Measurements from ENCODE around the gene RHOF. TPM values are rescaled to one million over a fixed set of nuclear protein-coding genes. Genes with fewer than 3 reads are reported as not detected.

The RHOF gene
- total RNA-seq, 3 donors from 2014 or later = 45.5 to 86.7 (median 83.2) TPM

DNA sequence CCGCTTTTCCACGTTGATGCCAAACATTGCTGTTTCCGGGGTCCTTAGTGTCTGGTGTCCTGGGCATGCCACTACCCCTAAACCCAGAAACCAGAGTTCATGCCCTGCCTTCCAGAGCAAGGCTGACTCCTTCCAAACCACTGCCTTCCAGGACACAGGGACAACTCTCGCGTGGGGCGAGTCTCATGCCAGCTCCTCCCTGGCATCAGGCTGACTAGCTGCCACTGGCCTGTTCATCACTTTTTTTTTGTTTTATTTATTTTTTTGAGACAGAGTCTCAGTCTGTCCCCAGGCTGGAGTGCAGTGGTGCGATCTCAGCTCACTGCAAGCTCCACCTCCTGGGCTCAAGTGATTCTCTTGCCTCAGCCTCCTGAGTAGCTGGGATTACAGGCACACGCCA, 15.1 kb upstream of the RHOF start:
- TF ChIP-seq, protein P1, sequence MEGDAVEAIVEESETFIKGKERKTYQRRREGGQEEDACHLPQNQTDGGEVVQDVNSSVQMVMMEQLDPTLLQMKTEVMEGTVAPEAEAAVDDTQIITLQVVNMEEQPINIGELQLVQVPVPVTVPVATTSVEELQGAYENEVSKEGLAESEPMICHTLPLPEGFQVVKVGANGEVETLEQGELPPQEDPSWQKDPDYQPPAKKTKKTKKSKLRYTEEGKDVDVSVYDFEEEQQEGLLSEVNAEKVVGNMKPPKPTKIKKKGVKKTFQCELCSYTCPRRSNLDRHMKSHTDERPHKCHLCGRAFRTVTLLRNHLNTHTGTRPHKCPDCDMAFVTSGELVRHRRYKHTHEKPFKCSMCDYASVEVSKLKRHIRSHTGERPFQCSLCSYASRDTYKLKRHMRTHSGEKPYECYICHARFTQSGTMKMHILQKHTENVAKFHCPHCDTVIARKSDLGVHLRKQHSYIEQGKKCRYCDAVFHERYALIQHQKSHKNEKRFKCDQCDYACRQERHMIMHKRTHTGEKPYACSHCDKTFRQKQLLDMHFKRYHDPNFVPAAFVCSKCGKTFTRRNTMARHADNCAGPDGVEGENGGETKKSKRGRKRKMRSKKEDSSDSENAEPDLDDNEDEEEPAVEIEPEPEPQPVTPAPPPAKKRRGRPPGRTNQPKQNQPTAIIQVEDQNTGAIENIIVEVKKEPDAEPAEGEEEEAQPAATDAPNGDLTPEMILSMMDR (IDR thresholded peaks at IDR 0.05) = no peak
- no peak overlapping the region for H3K4me3 ChIP-seq
- no peaks in the 10 kb centered on the region for H3K36me3 ChIP-seq (ENCODE audit: low read depth)
- DNase-seq = no peak
- no peak for ATAC-seq
- intact Hi-C loops (cut with DNase I, micrococcal nuclease) = no loop called here
- H3K4me1 ChIP-seq (ENCODE audit: low read depth) = peaks cover 44% of the 10 kb centered on the region
- H3K9me3 ChIP-seq = no peaks in the 10 kb centered on the region

DNA sequence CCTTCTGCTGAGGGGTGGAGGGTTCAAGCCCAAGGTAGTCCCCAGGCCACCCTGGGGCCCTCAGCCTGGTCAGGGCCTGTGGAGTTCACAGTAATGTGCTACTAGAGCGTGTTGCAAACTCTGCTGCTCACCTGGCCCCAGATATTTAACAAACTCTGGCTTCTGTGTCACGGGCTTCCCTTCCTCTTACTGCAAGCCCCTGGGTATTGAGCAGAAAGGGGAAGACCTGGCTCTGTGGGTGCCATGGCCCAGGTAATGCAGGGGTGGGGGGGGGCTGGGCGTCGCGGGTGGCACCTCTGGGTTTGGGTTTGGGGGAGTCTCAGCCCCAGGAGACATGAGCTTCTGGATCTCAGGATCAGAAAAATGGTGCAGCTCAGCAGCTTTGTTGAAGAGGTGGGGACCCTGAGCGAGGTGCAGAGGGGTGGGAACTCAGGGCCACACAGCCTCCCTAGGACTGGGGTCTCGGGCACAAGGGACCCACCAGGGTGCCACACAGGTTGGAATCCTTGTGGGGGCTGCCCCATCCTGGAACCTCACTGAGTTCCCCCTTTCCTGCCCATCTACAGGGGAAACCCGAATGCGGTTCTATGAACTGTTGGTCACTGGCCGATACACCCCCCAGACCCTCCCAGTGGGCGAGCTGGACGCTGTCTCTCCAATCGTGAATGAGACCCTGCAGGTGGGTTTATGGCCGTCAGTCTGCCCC, 14.3 kb upstream of the RHOF start:
- DNase-seq = peak in 2 of 3 donors; percentile 18 to 50
- ATAC-seq = no peak
- Histone ChIP-seq H3K9me3 (no peaks in the 10 kb centered on the region), H3K4me1 (ENCODE audit: low read depth) (peaks cover 36% of the 10 kb centered on the region), H3K4me3 (no peak overlapping the region), H3K36me3 (ENCODE audit: low read depth) (no peaks in the 10 kb centered on the region)
- TF ChIP-seq, protein P1 (IDR thresholded peaks at IDR 0.05) = no peak
- intact Hi-C loops (cut with DNase I, micrococcal nuclease) = no loop called here

DNA sequence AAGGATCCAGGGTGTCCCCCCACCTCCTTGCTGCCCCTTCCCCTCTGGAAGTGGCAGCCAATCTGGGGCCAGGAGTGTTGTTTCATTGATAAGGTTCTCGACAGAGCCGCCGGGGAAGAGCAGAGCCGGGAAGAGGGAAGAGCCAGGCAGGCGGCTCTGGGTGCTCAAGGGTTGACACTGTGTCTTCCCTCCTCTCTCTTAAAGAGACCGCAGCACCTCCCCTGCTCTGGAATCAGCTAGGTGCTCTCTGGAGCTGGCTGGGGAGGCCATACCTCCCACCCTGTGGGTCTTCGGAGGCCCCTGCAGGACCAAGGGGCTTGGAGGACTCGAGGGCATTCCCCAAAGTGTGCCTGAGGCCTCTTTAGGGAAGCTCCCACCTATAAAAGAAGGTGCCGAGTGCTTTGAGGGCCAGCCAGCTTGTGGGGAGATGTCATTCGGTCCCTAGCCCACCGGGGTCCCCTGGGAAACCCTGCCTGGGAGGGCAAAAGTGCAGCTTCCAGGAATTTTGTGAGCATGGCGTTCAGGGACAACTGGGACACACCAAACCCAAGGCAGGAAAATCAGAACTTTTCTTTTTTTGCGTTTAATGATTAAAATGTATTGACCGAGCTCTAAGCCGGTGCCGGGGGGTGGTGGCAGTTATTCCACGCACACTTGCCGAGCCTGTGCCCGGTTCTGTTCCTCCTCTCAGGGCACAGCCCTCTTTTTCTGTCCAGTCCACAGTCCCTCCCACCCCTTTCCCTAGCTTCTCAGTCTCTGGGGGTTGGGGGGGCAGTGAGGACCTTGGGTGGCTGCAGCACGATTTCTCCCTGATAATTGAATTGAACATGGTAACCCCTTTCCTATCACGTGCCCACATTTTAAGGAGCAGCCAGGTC, 13.3 kb upstream of the RHOF start:
- no peak overlapping the region for H3K4me3 ChIP-seq
- TF ChIP-seq, protein P1 (IDR thresholded peaks at IDR 0.05) = no peak
- DNase-seq (peak; percentile 45 to 53 (median 50)), ATAC-seq (peak; percentile 29)
- intact Hi-C loops (cut with DNase I, micrococcal nuclease) = no loop called here
- peaks cover 30% of the 10 kb centered on the region for H3K4me1 ChIP-seq (ENCODE audit: low read depth)
- no peaks in the 10 kb centered on the region for H3K36me3 ChIP-seq (ENCODE audit: low read depth)
- H3K9me3 ChIP-seq = no peaks in the 10 kb centered on the region

DNA sequence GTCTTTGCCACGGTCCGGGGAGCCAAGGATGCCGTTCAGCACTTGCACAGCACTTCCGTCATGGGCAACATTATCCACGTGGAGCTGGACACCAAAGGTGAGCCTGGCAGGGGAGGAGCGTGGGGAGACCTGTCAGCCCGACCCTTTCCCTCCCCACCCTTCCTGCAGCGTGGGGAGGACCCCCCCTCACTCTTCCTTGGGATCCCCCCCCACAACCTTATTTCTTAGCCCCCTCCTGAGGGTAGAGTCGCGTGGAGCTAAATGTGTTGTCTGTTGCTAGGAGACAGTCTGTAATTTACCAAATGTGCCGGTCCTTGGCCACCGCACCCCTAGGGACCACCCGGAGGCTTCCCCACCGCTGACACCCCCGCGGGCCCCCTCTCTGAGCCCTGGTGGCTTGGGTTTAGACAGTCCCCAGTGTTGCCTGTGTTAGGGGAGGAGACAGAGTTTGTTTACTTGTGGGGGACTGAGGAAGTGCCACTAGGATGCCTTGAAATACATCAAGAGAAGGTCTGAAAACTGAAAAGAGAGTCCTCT, 12.6 kb upstream of the RHOF start:
- intact Hi-C loops (cut with DNase I, micrococcal nuclease) = no loop called here
- no peaks in the 10 kb centered on the region for H3K36me3 ChIP-seq (ENCODE audit: low read depth)
- DNase-seq (peak in 2 of 3 donors; percentile 54 to 69), ATAC-seq (no peak)
- no peaks in the 10 kb centered on the region for H3K9me3 ChIP-seq
- H3K4me1 ChIP-seq (ENCODE audit: low read depth) = peaks cover 23% of the 10 kb centered on the region
- TF ChIP-seq, protein P1 (IDR thresholded peaks at IDR 0.05) = no peak
- H3K4me3 ChIP-seq = no peak overlapping the region

DNA sequence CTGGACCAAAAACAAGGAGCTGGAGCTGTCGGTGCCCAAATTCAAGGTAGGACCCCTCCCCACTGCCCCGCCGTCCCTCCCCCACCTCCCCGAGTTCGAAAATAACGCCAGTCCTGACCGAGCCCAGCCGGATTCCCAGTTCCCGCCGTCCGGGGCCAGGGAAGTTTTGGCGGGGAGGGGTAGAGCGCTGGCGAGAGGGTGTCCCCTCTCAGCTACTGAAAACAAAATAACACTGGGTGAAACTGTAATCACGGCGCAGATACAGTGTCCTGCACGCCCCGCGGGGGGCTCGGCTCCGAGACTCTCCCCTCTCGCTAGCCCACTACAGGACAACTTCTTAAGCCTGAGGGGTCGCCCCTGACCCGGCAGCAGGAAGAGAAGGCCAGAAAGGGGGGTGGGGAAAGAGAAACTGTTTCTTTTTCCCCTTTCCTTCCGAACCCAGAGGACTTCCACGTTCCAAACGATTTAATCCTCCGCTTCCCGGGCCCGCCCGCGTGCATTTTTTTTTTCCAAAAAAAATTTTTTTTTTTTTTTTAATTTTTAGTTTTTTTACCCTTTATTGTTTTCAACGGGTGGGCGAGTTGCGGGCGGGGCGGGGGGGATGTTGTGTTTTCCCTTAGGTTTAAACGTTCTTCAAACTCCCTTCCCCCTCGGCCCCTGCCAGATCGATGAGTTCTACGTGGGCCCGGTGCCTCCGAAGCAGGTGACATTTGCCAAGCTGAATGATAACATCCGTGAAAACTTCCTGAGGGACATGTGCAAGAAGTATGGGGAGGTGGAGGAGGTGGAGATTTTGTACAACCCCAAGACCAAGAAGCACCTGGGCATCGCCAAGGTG, 11.9 kb upstream of the RHOF start:
- no peak for ATAC-seq
- H3K4me1 ChIP-seq (ENCODE audit: low read depth) = peaks cover 18% of the 10 kb centered on the region
- DNase-seq = peak in 2 of 3 donors; percentile 62 to 64
- intact Hi-C loops (cut with DNase I, micrococcal nuclease) = no loop called here
- H3K36me3 ChIP-seq (ENCODE audit: low read depth) = no peaks in the 10 kb centered on the region
- TF ChIP-seq, protein P1 (IDR thresholded peaks at IDR 0.05) = no peak
- H3K9me3 ChIP-seq = no peaks in the 10 kb centered on the region
- peak overlapping the region; percentile 57 for H3K4me3 ChIP-seq

All from mucosa of descending colon (tissue), 3 donors.